Measurements from ENCODE around the gene OTOGL.

The OTOGL gene

GRCh38 chr12:80377140-80377794 lies 277.9 kb downstream of the OTOGL start:
- no peak for DNase-seq (ENCODE audit: low read depth in 2 of 2)

GRCh38 chr12:80381121-80381520 lies 281.8 kb downstream of the OTOGL start:
- no peak for DNase-seq (ENCODE audit: low read depth in 2 of 2)

- no peak for DNase-seq (ENCODE audit: low read depth in 2 of 2)
These were observed 282.9 kb downstream of the OTOGL start for GRCh38 chr12:80382254-80382653.

- no peak for DNase-seq (ENCODE audit: low read depth in 2 of 2)
These were observed 301.2 kb downstream of the OTOGL start for GRCh38 chr12:80400571-80400991.

- no peak for DNase-seq (ENCODE audit: low read depth in 2 of 2)
These were observed 301.9 kb downstream of the OTOGL start for GRCh38 chr12:80401191-80401590.

GRCh38 chr12:80404629-80405028 lies 305.3 kb downstream of the OTOGL start:
- no peak for DNase-seq (ENCODE audit: low read depth in 2 of 2)

GRCh38 chr12:80406253-80406652 lies 306.9 kb downstream of the OTOGL start:
- DNase-seq (ENCODE audit: low read depth in 2 of 2), result no peak

- no peak for DNase-seq (ENCODE audit: low read depth in 2 of 2)
These were observed 312.4 kb downstream of the OTOGL start for GRCh38 chr12:80411787-80412186.

- DNase-seq (ENCODE audit: low read depth in 2 of 2), result no peak
These were observed 313.1 kb downstream of the OTOGL start for GRCh38 chr12:80412343-80412953.

GRCh38 chr12:80413462-80413861 lies 314.1 kb downstream of the OTOGL start:
- no peak for DNase-seq (ENCODE audit: low read depth in 2 of 2)

- no peak for DNase-seq (ENCODE audit: low read depth in 2 of 2)
These were observed 316.1 kb downstream of the OTOGL start for GRCh38 chr12:80415466-80415865.

GRCh38 chr12:80419644-80420043 lies 320.3 kb downstream of the OTOGL start:
- DNase-seq (ENCODE audit: low read depth in 2 of 2), result no peak

- no peak for DNase-seq (ENCODE audit: low read depth in 2 of 2)
These were observed 320.7 kb downstream of the OTOGL start for GRCh38 chr12:80420075-80420474.

GRCh38 chr12:80422550-80422949 lies 323.2 kb downstream of the OTOGL start:
- no peak for DNase-seq (ENCODE audit: low read depth in 2 of 2)

All from stimulated activated CD8-positive, alpha-beta memory T cell treated with anti-CD3 and anti-CD28 coated beads, Interleukin-2, amount 100 ng/mL, for 1 hour (primary cell).